A549 (cell line): Measurements from ENCODE around the gene DNM3.

Experiments used
- CTCF ChIP-seq: fragments of >200 bp; sonication (Bioruptor Twin); formaldehyde crosslinking; IDR thresholded peaks from 3 replicates; pipeline ENCODE4 v1.5.1; 2016
- FOSL2 ChIP-seq, 2 experiments: fragments of 450-650 bp in 1 of 2; fragments of >200 bp in 1 of 2; sonication (Bioruptor Twin) in 1 of 2; formaldehyde crosslinking; IDR thresholded peaks; 2 replicates each; pipeline versions ENCODE4 v1.5.0 to v1.6.1; 2016 to 2020; ENCODE audit warnings: mild to moderate bottlenecking in 1 of 2, moderate library complexity in 1 of 2
- KDM1A ChIP-seq: fragments of 200-600 bp; sonication (generic); IDR thresholded peaks from 2 replicates; pipeline ENCODE4 v1.6.1; 2016; ENCODE audit warnings: low read depth, mild to moderate bottlenecking
- POLR2A ChIP-seq: IDR thresholded peaks from 2 replicates; pipeline ENCODE4 v1.6.1; 2012; ENCODE audit warnings: mild to moderate bottlenecking, low read length
- ZC3H11A ChIP-seq: fragments of 450-650 bp; IDR thresholded peaks from 2 replicates; pipeline ENCODE4 v1.6.1; 2014; ENCODE audit warnings: antibody characterized with exemption, mild to moderate bottlenecking
- ZFP36 ChIP-seq: fragments of 450-650 bp; IDR thresholded peaks from 2 replicates; pipeline ENCODE4 v1.6.1; 2014; ENCODE audit warnings: borderline replicate concordance; ENCODE audit not compliant: partially characterized antibody

DNA sequence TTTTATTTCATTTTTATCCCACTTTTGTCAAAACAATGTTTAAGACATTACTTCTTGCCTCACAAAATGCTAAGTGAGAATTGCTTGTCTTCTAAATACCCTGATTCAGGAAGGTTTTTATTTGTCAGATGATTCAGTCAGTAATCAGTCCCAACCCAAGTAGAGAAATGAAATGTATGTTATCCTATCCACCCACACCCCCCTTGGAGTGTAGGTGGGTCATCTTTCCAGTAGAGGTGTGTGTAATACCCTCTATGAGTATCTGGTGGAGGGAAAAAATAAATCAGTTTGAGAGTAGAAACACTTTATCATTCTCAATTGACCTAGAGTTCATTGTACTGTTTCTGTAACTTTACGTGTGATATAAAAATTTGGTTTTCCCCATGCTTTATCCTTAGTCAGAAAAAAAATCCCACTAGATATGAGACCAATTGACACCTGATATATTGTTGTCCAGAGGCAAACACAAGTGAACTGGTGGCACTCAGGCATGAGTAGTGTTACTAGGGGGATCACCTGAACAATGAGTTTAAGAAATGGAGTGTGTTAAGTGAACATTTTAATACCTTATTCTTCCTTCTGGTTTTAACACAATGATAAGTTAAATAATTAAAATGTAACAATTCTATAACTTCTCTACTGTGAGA is 425.4 kb downstream of the DNM3 start:
- TF ChIP-seq POLR2A (no peak), KDM1A (no peak), FOSL2 (IDR thresholded peaks at IDR 0.05) (no peak), FOSL2 (CRISPR knock-in tag; IDR thresholded peaks at IDR 0.05) (no peak), ZFP36 (no peak), CTCF (no peak), ZC3H11A (no peak)
